NCI-H82 (cell line): Measurements from ENCODE around the gene F9.
"Not testable (repeated sequence)": the region's sequence is repeated elsewhere in the genome, so short reads cannot be mapped to it uniquely, and the experiment has no call there.

Experiments
- DNase-seq: peaks from one replicate; lab custom pipeline; 2025; lab: John Stamatoyannopoulos, UW

The F9 gene

DNA sequence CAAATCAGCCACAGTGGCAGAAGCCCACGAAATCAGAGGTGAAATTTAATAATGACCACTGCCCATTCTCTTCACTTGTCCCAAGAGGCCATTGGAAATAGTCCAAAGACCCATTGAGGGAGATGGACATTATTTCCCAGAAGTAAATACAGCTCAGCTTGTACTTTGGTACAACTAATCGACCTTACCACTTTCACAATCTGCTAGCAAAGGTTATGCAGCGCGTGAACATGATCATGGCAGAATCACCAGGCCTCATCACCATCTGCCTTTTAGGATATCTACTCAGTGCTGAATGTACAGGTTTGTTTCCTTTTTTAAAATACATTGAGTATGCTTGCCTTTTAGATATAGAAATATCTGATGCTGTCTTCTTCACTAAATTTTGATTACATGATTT, at the start of gene F9:
TSS of gene F9 (plus strand) at position 190 of the 400 bp plus-strand sequence. CDS start at position 216, 26 bp downstream.
- no peak for DNase-seq

DNA sequence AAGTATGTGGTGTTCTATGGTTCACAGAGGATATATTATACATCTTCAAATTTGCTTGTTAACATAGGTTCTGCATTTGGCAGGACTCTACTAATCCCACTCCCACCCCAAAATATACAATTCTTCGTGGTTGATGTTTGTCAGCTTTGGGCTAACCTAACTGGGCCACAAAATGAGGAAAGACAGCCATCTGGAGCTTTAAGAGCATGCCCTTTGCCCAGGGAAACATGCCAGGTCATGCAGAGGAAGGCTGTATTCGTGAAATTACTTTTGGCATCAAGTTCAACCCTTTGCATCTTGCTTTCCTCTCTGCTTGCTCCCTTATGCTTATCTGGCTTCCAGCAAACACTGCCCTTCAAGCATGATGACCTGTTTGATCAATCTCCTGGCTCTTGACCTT, 46.8 kb upstream of the F9 start:
- no peak for DNase-seq

DNA sequence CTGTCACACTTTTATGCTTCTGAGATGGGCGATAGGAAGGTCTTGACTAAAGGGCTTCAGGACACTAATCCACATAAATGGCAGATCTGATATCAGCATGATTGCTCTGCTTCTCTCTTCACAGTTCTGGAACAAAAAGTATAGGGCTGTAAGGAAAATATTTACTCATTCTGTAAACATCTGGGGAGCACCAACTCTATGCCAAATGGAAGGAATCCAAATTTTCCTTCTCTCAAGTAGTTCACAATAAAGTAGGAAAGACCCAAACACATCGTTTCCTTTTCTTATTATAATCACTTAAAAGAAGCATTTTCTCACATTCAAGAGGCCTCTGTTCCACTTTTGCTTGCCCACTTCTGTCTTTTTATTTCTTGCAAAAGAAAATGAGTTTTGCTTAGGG, 45.9 kb upstream of the F9 start:
- no peak for DNase-seq

DNA sequence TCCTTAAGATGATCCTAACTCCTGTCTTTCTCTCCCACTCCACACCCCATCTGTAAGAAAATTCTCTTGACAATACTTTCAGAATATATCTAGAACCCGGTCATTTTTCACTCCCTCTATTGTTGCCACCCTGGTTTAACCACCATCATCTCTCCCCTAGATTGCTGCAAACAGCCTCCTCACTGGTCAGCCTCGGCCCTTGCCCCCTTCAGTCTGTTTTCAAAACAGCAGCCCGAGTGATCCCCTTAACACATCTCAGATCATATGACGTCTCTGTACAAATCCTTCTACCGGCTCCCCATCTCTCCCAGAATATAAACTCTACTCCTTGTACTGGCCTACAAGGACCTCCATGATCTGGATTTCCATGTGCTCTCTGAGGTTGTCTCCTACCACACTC, 35.2 kb upstream of the F9 start:
- no peak for DNase-seq

DNA sequence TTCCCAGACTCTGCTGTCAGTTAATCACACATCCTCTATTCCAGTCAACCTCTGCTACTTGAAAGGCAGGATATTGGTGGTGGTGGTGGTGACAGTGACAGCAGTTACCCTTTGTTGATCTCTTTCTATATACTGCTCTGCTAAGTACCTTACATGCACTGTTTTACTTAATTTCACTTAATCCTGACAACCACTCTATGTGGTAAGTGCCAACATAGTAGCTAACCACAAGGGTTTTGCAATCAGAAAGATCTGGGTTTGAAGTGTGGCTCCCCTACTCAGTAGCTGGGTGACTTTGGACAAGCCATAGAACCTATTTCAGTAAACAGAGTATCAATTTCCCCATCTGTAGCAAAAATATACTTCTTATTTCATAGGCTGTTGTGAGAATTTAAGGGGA, 24.2 kb upstream of the F9 start:
- no peak for DNase-seq

DNA sequence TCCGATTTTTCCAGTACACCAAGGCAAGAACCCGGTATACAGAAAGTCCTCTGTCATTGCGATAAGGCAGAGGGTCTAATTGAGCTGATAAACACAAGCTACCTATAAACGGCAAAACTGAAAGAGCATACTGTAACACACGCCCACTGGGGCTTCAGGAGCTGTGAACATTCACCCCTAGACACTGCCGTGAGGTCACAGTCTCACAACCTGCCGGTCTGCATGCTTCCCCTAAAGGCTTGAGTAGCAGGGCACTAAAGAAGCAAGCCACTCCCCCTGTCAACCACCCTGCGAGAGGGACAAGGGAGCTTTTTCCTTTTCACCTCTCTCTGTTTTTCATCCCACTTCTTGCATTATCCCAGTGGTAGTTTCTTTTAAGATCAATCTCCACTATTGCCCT, 22.4 kb upstream of the F9 start:
- DNase-seq: no peak

DNA sequence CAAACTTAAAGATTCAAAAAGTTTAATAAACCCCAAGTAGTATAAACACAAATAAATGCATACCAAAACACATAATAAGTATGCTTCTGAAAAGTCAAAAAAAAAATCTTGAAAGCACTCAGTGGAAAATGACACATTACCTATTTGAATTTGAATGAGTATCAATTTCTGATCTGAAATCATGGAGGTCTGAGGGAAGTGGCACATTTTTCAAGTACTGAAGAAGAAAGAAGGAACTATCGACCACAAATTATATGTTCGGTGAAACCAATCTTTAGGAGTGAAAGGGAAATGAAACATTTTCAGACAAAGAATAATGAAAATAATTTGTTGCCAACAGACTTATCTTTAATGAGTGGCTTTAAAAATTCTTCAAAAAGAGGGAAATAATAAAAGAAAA, 12.1 kb upstream of the F9 start:
- DNase-seq: no peak

DNA sequence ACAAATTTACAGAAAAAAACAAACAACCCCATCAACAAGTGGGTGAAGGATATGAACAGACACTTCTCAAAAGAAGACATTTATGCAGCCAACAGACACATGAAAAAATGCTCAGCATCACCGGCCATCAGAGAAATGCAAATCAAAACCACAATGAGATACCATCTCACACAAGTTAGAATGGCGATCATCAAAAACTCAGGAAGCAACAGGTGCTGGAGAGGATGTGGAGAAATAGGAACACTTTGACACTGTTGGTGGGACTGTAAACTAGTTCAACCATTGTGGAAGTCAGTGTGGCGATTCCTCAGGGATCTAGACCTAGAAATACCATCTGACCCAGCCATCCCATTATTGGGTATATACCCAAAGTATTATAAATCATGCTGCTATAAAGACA, 1.7 kb upstream of the F9 start:
- DNase-seq: not testable (repeated sequence)

DNA sequence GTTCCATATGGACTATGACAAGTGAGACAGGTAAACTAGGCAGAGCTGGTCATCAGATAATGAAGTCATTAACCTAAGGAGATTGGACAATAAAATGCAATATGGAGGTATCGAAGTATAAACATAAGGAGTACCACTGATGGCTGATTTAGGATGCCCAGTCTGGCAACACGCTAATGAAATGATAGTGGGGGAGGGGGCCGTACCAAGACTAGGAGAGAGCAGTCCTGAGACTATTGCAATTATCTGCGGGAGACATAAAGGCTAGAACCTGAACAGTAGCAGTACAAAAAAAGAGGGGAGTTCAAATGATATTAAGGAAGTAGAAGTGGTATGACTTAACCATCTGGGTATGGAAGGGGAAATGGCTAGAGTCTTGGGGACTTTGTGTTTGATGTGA, 2.3 kb downstream of the F9 start:
- DNase-seq: no peak

DNA sequence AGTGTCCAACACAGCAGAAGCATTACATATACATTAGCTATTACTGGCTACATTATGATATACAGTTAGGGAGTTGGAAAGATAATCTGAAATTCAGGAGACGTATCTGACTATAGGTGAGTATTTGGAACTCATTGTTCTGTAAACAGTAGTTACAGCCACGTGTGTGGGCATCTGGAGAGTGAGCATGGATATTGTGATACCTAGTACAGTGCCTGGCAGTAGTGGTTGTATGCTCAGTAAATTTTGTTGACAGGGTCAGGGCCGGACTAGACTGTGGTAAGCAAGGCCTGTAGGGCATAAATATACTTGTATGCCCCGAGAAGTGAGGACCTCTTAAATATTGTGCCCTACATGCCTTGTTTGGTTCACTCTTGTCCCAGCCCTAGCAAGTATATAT, 2.9 kb downstream of the F9 start:
- no peak for DNase-seq

DNA sequence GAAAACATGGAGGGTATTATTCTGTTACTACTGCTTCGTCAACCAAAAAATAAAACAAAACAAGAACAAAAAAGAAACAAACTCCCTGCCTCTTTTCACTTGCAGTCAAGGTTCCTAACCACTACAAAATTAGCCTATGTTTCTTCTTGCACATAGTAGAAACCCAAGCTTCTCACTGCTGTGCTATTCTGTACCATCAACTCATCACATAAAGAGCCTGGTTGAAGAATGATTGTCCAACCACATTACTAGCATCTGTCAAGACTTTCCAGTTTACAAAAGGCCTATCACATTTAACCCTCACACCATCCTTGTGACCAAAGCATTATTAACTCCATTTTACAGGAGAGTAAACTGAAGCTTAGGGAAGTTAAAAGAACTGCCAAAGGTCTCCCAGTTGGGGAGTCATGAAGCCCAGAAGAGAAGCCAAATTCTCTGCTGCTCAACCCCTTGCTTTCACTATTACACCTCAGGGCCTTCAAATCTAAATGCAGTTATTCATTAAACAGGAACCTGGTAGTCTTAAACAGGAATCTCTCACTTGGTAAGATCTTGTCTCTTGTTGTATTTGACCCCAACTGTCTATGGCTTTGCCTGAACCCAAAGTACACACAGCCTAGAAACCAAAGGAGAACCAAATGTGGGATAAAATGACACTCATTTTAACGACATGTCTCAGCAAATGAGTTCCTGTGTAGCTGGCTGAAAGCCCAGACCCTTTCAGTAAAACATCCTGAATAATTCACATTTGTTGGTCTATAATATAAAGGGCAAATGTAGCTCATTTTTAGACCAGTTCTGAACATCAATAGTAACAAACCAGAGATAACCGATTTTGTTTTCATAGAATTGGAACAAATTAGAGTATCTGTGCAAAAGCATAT, 8.6 kb downstream of the F9 start:
- DNase-seq: no peak

DNA sequence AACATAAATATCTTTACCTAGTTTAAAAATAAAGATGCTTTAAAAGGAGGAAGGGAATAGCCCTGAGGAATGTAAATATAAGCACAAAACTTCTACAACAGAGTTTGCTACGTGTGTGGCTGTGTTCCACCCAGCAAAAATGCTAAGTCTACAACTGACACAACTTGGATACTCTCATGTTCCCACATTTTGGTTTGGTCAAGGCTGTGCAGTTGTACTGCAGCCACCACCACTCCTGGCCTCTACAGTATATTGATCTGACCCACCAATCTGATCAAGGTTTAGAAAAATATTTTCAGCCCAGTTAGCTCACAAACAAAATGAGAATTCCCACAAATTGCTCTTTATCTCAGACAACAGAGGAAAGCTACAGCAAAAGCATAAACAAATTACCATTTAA, 12.1 kb downstream of the F9 start:
- no peak for DNase-seq

DNA sequence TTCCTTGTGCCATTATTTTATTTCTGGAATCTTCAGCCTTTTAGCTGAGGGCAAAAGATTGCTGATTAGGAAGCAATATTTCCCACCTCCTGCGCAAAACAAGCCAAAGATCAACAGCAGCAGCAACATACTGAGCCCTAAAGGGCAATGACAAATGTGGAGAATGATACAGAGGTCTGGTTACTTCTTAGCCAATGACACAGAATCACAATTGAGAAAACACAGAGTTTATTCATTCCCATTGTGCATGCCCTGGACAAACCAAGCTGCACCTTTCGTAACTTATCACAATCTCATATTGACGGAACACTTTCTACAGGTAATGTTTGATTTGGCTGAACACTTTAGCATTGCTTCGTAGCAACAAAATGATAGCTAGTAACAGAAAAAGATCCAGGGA, 13.4 kb downstream of the F9 start:
- DNase-seq: no peak

DNA sequence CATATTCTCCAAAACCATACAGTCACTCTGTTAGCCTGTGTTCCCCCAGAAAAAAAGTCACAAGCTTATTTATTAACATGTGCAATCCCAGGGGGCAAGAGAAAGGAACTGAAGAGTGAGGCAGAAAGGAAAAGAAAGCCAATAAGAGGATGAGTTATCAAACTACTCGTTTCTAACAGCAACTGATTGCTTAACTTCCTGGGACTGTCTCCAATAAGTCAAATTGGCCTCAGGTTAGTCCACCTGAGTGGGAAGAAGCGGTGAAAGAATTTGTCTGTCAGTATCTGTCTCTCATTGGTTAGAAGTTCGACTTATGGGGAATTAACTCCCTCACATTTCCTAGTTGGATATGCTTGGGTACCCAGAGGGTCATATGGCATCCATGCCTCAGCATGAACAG, 14.1 kb downstream of the F9 start:
- no peak for DNase-seq

DNA sequence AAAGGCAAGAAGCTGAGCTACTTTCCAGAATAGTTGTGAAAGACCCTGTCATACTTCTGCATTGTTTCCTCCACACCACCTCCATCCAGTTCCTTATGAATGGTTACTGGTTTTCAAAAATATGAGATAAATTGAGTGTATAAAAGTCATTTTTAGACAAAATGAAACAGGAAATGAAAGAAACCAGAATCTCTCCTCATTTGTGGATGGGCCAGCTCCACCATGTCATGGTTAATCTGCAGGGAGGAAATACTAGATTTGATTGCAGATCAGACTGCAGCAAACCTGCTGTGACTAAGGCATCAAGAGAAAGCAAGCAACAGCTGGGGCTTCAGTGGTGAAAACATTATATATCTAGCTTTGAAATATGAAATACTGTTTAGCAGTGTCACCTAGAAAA, 23.8 kb downstream of the F9 start:
- no peak for DNase-seq

DNA sequence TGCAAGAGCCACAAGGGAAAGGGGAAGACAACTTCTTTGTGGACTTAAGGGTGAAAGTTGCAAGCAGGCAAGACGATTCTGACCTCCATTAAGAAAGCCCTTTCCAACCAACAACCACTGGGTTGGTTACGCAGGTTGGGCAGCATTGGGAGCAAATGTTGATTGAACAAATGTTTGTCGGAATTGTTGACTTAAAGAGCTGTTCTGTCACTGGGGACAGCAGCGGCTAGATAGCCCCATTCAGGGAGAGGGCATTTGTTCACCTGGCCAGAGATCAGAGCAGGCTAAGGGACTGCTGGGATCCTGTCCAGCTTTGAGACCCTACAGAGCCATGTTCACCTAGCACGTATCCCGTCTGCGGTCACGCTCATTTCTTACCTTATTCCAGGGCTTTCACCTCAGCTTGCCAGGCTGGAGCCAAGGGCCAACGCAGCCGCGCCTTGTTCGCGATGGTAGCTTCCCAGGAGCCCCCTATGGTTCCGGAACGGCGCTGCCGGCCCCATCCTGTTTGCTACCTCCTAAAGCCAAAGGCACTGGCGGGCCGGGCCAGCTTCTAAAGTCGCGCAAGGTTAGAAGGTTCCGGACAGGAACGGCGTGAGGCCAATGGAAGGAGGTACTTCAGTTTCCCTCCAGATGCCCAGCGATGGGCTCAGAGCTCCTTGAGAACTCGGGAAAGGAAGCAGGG, 24.6 kb downstream of the F9 start:
- no peak for DNase-seq

DNA sequence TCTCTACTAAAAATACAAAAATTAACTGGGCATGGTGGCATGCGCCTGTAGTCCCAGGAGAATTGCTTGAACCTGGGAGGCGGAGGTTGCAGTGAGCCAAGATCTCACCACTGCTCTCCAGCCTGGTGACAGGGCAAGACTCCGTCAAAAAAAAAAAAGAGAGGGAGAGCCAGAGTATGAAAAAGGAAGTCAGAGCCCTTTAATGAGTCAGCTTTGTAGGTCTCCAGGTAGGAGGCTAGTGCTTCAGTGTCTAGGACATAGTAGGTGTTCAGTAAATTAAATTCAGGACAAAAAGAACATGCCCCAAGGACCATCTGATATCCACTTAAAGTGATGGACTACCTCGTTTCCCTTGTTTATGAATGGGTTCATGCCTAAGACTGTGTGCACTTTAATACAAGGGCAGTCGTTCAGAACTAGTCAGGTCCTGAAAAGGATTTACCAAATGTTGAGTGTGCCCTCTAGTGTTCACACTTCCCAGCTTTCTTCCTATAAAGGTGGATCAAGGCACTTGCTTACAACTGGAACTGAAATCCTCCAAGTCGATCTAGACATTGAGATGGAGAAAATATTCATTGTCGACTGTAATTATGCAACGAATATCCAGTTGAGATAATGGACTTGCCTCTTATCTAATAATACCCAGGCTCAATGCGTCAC, 29.0 kb downstream of the F9 start:
- peak; percentile 78 for DNase-seq

DNA sequence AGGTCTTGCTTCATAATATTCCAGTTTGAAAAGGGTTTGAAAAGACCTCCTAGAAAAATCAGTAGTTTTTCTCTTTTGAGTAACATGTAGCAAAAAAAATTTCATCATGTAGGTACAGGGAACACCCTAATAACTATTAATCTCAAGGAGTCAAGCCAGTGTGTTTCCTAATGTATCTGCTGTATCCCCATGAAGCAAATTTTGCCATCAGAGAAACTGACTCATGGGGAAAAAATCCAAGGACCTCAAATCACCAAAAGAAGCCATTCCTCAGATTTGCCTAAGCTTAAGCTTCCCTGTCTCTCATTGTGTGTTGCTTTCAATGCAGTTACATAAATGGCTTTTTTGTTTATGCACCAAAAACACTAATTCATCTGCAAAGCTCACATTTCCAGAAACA, 29.7 kb downstream of the F9 start:
- DNase-seq: no peak

DNA sequence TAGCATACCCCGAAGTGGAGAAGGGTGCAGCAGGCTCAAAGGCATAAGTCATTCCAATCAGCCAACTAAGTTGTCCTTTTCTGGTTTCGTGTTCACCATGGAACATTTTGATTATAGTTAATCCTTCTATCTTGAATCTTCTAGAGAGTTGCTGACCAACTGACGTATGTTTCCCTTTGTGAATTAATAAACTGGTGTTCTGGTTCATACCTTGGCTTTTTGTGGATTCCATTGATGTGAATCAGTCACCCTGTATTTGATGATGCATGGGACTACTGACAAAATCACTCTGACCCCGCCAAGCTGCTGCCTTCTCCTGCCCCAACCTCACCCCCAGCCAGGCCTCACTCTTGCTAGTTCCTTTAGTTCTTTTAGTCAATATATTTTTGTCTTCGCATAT, 32.7 kb downstream of the F9 start:
- no peak for DNase-seq

DNA sequence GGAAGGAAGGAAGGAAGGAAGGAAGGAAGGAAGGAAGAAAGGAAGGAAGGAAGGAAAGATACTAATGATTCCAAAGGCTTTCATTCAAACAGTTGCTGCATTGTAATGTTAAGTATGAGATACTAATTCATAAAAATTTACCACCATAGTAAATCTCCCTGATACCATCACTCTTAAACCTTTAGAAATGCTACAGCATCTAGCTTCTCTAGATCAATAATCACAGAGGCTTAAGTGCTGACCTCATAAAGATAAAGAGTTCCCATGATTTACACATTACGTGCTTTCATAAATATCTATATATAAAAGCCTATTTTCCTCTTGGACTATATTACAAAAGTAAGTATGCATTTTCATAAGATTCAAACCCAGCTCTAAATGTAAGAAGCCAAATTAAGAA, 36.4 kb downstream of the F9 start:
- no peak for DNase-seq

DNA sequence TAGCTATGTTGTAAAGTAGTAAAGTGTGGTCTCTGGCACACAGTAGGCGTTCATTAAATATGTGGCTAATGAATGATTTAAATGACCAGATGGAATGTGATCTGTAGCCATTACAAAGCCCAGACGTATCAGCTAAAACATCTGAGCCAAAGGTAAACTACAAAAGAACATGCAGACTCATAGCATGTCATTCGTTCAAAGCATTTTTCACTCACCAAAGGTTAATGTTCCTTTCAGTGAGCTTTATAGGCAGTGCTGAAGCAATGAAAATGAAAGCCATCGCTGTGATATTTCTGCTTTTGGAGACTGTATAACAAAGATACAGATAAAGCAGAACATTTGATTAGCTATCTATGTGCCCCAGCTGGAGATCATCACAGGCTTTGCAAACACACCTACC, 50.5 kb downstream of the F9 start:
- no peak for DNase-seq

DNA sequence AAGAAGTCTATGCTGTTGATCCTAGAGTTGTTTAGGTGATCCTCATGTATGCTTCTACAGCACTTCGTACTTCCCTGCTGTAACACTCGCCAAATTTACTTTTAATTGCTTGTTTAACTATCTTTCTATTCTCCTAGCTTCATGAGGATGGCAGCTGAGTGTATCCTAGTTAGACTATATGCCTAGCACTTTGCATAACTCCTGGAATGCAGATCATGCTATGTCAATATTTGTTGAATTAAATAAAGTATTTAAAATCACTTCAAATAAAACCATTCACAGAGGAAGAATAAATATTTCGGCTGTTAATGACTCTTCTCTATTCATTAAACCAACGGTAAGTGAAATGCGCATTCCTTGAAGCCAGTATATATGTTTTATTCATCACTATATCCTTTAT, 55.1 kb downstream of the F9 start:
- no peak for DNase-seq

DNA sequence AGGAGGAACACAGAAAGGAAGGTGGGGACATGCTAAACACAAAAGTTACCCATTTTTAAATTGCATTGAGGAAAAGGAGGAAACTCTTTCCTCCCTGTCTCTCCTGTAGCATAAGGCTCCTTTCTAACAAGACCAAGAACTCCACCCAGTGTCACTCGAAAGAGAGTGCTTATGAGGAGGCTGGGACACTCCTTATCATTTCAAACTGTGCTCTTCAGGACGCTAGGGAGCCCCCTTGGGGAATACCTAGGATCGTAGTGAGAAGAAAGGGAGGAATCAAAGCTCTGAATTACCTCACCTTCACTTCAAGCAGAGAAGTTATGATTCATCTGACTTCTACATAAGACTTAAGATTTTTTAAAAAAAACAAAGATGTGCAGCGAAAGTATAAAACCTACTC, 65.5 kb downstream of the F9 start:
- DNase-seq: peak; percentile 1
